LNCaP clone FGC (cell line): ENCODE measurements around the gene LRRTM4.
A peak's percentile ranks its signal among the peaks of the same experiment; 100 is the strongest.
"Not testable (repeated sequence)": the region's sequence is repeated elsewhere in the genome, so short reads cannot be mapped to it uniquely, and the experiment has no call there.

Experiments used
- DNase-seq: peaks from one replicate; pipeline ENCODE4 v3.0.0-alpha.2; 2011; ENCODE audit warnings: low read depth
- H3K4me3 ChIP-seq: 2 replicates; pipeline ENCODE4 v1.5.1; 2011; ENCODE audit warnings: mild to moderate bottlenecking, low read depth, low read length, control low read depth
- TF ChIP-seq, protein P1 (sequence below): IDR thresholded peaks from 2 replicates; pipeline ENCODE4 v1.5.1; 2012; ENCODE audit warnings: mild to moderate bottlenecking; ENCODE audit not compliant: control insufficient read depth, insufficient read depth; ENCODE audit errors: extremely low read depth

LRRTM4 gene

DNA sequence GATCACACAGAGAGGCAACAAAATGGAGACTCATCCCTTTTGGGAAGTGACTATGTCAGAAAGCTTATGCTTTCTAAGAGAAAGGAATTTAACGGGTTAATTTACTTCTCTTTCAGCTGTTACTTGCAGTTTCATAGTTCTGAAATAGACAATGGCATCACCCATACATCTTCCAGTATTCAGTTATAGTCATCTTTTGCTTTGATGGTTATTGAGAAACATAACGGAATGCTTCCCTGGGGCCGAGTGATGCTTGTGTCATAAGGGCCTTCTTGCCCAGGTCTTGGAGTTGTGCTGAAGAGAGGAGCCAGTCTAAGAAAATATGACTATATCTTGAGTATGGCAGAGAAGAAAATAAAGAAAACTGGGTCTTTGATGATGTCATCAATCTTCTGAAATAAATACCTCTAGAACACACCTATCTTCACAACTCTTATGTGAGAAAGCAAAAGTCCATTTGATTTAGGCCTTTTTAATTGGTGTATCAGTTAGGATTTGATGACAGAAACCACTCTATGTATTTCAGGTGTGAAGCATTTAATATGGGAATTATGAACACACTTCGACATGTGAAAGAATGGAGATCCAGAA is 328.2 kb downstream of the LRRTM4 start:
- TF ChIP-seq, protein P1, sequence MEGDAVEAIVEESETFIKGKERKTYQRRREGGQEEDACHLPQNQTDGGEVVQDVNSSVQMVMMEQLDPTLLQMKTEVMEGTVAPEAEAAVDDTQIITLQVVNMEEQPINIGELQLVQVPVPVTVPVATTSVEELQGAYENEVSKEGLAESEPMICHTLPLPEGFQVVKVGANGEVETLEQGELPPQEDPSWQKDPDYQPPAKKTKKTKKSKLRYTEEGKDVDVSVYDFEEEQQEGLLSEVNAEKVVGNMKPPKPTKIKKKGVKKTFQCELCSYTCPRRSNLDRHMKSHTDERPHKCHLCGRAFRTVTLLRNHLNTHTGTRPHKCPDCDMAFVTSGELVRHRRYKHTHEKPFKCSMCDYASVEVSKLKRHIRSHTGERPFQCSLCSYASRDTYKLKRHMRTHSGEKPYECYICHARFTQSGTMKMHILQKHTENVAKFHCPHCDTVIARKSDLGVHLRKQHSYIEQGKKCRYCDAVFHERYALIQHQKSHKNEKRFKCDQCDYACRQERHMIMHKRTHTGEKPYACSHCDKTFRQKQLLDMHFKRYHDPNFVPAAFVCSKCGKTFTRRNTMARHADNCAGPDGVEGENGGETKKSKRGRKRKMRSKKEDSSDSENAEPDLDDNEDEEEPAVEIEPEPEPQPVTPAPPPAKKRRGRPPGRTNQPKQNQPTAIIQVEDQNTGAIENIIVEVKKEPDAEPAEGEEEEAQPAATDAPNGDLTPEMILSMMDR = no peak
- no peak for DNase-seq
- H3K4me3 ChIP-seq = no peak overlapping the region

DNA sequence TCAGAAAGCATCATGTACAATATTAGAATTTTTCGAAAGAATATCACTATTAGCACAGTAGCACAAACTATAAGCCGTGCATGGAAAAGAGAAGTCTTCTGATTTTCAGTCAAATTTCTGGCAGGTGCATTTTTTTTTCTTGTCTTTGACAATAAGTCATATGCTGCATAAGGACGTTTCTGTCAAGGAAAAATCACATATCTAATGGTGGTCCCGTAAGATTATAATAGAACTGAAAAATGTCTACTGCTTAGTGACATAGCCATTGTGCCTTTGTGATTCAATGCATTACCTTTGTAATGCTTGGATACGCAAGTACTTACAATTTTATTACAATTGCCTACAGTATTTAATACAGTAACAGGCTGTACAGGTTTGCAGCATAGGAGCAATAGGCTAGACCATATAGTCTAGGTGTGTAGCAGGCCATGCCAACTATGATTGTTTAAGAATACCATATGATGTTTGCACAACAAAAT is 329.3 kb downstream of the LRRTM4 start:
- peak; percentile 77 for DNase-seq
- TF ChIP-seq, protein P1 = no peak
- H3K4me3 ChIP-seq = no peak overlapping the region

DNA sequence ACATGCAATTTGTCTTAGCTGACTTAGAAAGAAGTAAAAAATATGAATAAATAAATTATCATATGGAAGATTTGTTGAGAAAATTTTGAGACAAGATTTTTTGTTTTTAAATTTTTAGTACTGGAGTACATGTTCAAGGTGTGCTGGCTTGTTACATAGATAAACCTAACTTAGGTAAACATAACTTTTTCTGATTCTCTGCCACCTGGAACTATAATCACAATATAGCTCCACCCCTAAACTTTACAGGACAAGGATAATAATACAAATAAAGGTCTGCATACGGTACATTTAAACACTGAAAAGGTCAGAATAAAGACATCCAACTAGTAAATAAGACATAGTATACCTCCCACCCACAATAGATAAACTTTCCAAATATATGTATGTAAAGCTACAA is 330.5 kb downstream of the LRRTM4 start:
- H3K4me3 ChIP-seq = no peak overlapping the region
- peak; percentile 73 for DNase-seq
- TF ChIP-seq, protein P1 = no peak

DNA sequence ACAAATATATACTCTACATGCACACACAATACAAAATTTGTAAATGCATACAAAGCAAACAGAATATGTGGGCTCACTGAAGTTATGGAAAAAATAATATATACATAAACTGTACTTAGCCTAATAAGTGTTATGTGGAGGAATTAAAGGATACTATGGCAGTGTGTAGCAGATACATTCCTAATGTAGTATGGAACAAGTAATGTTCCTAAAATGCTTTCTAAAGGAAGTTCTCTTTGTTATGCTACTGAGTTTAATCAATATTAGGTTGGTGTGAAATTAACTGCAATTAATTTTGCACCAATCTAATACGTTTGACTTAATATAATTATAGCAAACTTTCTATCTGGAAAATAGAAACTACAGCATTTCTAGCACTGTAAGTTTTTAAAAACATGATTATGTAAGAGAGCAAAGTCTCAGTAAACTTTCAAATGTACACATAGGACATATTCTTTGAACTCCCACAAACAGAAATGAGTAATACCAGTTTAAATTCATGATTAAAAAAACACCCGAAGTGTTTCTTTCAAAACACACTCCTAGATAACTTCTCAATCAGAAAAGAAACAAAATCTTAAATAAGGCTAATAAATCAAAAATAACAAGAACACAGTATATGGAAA is 331.3 kb downstream of the LRRTM4 start:
- DNase-seq = no peak
- no peak overlapping the region for H3K4me3 ChIP-seq
- TF ChIP-seq, protein P1 = no peak

DNA sequence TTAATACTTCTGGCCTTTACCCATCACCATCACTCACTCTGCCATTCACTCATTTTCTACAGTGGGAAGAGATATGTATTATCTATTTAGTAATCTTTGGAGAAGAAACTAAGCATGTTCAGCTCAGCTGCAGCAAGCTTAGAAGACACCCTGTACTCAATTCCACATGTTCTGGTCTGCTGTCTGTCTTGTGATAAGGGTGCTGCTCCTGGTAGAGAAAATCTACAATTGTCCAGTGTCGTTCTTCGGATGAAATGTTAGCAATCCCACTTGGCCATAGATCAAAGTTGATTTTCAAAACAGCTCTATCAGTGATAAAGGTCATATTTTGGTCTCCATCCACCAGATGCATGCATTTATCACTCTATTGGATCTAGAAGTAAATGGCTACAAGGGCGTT is 337.1 kb downstream of the LRRTM4 start:
- no peak overlapping the region for H3K4me3 ChIP-seq
- DNase-seq = no peak
- TF ChIP-seq, protein P1 = no peak

DNA sequence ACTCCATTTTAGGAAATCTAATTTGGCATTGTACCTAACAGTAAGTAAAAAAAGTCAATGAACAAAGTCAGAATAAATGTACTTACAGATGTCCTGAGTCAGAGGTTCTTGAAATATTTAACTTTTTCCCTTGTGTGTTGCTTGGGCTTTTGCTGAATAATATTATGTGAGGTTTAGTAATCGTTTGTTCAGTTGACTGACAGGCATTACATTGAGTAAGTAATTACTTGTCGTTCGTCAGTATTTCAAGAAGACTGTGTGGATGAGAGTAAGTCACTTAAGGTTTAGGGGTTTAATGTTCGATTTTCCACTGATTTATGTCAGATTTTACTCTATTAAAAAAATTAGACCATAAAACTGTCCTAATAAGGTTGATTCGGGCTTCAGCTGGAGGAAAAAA is 342.9 kb downstream of the LRRTM4 start:
- no peak for DNase-seq
- no peak overlapping the region for H3K4me3 ChIP-seq
- TF ChIP-seq, protein P1 = no peak

DNA sequence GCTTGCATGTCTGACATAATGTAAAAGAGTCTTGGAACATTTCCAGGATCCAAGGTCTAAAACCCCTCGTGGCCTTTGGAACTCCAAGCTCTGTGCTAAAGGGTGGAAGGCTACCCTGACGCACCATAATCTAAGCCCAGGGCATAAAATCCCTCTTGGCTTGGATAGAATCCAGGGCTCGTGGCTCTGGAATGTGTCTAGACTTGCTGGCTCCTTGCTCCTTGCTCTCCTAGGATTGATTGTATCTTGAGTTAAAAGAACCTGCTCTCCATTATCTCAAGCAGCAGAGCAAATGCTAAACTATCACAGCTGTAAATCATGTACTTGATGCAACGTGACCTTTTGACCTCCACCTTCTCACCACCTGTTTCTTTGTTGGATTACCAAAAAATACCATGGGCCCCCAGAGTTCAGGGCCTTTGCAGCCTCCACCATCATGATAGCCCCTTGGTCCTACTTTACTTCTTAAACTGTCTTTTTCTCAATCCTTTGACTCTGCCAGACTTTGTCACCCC is 346.9 kb downstream of the LRRTM4 start:
- not testable (repeated sequence) for DNase-seq

More for the DNA sequence above, 346.9 kb downstream of the LRRTM4 start:
- not testable (repeated sequence) for H3K4me3 ChIP-seq
